ENCODE measurements around the gene C6orf163.

C6orf163 gene

GRCh38 chr6:87350516-87350915 lies 5.9 kb downstream of the C6orf163 start:
- Histone ChIP-seq H3K27me3 (ENCODE audit: control insufficient read depth in 5 of 5, insufficient read depth in 4 of 5, low read length in 5 of 5) (no peaks in the 10 kb centered on the region), H3K4me1 (ENCODE audit: control insufficient read depth in 5 of 5, insufficient read depth in 5 of 5, low read length in 5 of 5) (no peaks in the 10 kb centered on the region), H3K36me3 (ENCODE audit: control insufficient read depth in 5 of 5, insufficient read depth in 5 of 5, low read length in 5 of 5) (no peaks in the 10 kb centered on the region), H3K27ac (ENCODE audit: low read depth, low read length) (no peak overlapping the region), H3K4me3 (ENCODE audit: low read depth in 1 of 5, low read length in 5 of 5) (no peak overlapping the region), H3K9me3 (ENCODE audit: control insufficient read depth in 5 of 5, low read length in 5 of 5) (no peaks in the 10 kb centered on the region), H3K9ac (ENCODE audit: low read length in 5 of 5) (no peak overlapping the region)

DNA sequence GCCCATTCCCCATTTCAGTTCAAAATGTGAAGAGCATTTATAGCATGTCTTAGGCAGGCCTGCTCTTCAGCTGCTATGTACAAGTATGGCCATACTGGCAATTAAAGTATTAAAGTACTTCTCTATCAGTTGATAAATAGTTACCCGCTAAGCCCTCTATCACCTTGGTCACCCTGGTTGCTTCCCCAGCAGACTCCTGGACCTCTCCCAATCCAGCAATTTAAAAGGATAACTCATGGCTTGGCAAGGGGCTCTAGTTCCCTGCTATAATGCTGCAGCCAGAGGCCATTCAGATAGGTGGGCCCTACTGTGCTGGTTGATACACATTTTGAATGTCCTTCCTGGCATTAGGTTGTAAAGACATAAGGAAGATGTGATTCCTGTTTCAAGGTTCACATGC lies 7.0 kb downstream of the C6orf163 start:
- Histone ChIP-seq H3K27ac (ENCODE audit: low read depth, low read length) (no peak overlapping the region), H3K9ac (ENCODE audit: low read length in 5 of 5) (no peak overlapping the region), H3K36me3 (ENCODE audit: control insufficient read depth in 5 of 5, insufficient read depth in 5 of 5, low read length in 5 of 5) (no peaks in the 10 kb centered on the region), H3K9me3 (ENCODE audit: control insufficient read depth in 5 of 5, low read length in 5 of 5) (no peaks in the 10 kb centered on the region), H3K4me1 (ENCODE audit: control insufficient read depth in 5 of 5, insufficient read depth in 5 of 5, low read length in 5 of 5) (no peaks in the 10 kb centered on the region), H3K4me3 (ENCODE audit: low read depth in 1 of 5, low read length in 5 of 5) (no peak overlapping the region), H3K27me3 (ENCODE audit: control insufficient read depth in 5 of 5, insufficient read depth in 4 of 5, low read length in 5 of 5) (no peaks in the 10 kb centered on the region)

GRCh38 chr6:87356181-87356580 lies 11.6 kb downstream of the C6orf163 start:
- Histone ChIP-seq H3K27ac (ENCODE audit: low read depth, low read length) (no peak overlapping the region), H3K9ac (ENCODE audit: low read length in 5 of 5) (no peak overlapping the region), H3K4me3 (ENCODE audit: low read depth in 1 of 5, low read length in 5 of 5) (no peak overlapping the region), H3K4me1 (ENCODE audit: control insufficient read depth in 5 of 5, insufficient read depth in 5 of 5, low read length in 5 of 5) (no peaks in the 10 kb centered on the region), H3K9me3 (ENCODE audit: control insufficient read depth in 5 of 5, low read length in 5 of 5) (no peaks in the 10 kb centered on the region), H3K36me3 (ENCODE audit: control insufficient read depth in 5 of 5, insufficient read depth in 5 of 5, low read length in 5 of 5) (peaks cover 0 to 2% (median 0%) of the 10 kb centered on the region in 5 donors), H3K27me3 (ENCODE audit: control insufficient read depth in 5 of 5, insufficient read depth in 4 of 5, low read length in 5 of 5) (no peaks in the 10 kb centered on the region)

DNA sequence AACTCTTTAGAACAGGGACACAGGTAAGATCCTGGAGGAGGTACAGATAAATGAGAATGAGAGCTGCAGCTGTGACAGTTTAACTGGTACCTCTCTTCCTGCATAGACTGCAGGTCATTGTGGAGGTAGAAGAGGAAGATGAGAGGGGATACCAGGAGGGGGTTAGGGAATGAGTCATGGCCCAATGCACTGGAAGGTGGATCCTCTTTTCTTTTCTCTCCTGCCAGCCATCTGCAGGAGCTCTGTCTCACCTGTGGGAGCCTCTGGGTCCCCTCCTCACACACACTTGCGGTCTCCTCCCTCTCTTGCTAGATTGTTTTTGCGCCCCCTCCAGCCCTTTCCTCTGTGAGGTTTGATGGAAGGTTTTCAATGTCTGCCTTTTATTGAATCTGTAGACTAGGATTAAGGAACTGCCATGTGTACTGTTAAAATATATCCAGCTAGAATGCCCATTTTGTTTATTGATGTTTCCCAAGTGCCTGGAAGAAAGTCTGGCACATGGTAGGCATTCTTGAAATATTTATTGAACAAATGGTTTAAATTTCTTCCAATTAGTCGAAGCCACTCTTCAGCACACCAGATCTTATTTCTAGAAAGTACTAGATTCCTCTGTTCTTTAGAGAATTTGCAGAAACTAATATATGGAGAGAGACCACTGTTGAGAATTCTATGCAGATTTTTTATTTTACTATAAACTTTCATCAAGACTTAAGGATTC lies 13.0 kb downstream of the C6orf163 start:
- H3K36me3 ChIP-seq (ENCODE audit: control insufficient read depth in 5 of 5, insufficient read depth in 5 of 5, low read length in 5 of 5), result peaks cover 0 to 2% (median 0%) of the 10 kb centered on the region in 5 donors
- H3K9ac ChIP-seq (ENCODE audit: low read length in 5 of 5), result no peak overlapping the region
- no peak overlapping the region for H3K4me3 ChIP-seq (ENCODE audit: low read depth in 1 of 5, low read length in 5 of 5)
- H3K27ac ChIP-seq (ENCODE audit: low read depth, low read length), result no peak overlapping the region
- no peaks in the 10 kb centered on the region for H3K27me3 ChIP-seq (ENCODE audit: control insufficient read depth in 5 of 5, insufficient read depth in 4 of 5, low read length in 5 of 5)
- H3K9me3 ChIP-seq (ENCODE audit: control insufficient read depth in 5 of 5, low read length in 5 of 5), result no peaks in the 10 kb centered on the region
- H3K4me1 ChIP-seq (ENCODE audit: control insufficient read depth in 5 of 5, insufficient read depth in 5 of 5, low read length in 5 of 5), result no peaks in the 10 kb centered on the region

DNA sequence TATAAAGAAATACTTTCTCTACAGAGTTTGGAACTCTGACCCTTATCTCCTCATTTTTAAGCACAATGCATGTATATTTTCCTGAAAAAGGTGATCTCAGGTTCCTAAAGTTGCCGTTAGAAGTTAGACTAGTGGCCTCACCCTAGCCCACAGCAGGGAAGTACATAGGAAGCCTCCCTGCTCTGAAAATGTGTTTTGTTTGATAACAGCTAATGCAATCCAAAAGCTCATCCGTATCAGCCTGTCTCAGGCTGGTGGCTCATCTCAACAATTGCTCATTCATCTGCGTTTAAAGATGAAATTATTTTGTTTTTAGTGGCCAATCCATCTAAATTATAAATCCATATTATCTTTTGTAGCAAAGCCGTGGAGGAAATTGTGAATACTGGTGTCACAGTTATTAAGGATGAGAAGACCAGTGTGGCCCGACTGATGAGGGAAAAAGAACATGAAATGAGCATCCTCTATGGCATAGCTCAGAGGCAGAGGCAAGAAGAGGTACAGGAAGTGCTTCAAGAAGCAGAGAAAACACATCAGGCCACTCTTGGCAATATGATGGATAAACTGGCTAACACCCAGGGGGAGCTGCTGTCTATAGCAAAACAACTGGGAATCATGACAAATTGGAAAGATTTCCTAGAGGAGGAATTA lies 20.1 kb downstream of the C6orf163 start:
- Histone ChIP-seq H3K4me1 (ENCODE audit: control insufficient read depth in 5 of 5, insufficient read depth in 5 of 5, low read length in 5 of 5) (no peaks in the 10 kb centered on the region), H3K27ac (ENCODE audit: low read depth, low read length) (no peak overlapping the region), H3K9ac (ENCODE audit: low read length in 5 of 5) (no peak overlapping the region), H3K4me3 (ENCODE audit: low read depth in 1 of 5, low read length in 5 of 5) (no peak overlapping the region), H3K27me3 (ENCODE audit: control insufficient read depth in 5 of 5, insufficient read depth in 4 of 5, low read length in 5 of 5) (no peaks in the 10 kb centered on the region), H3K9me3 (ENCODE audit: control insufficient read depth in 5 of 5, low read length in 5 of 5) (no peaks in the 10 kb centered on the region), H3K36me3 (ENCODE audit: control insufficient read depth in 5 of 5, insufficient read depth in 5 of 5, low read length in 5 of 5) (no peaks in the 10 kb centered on the region)

DNA sequence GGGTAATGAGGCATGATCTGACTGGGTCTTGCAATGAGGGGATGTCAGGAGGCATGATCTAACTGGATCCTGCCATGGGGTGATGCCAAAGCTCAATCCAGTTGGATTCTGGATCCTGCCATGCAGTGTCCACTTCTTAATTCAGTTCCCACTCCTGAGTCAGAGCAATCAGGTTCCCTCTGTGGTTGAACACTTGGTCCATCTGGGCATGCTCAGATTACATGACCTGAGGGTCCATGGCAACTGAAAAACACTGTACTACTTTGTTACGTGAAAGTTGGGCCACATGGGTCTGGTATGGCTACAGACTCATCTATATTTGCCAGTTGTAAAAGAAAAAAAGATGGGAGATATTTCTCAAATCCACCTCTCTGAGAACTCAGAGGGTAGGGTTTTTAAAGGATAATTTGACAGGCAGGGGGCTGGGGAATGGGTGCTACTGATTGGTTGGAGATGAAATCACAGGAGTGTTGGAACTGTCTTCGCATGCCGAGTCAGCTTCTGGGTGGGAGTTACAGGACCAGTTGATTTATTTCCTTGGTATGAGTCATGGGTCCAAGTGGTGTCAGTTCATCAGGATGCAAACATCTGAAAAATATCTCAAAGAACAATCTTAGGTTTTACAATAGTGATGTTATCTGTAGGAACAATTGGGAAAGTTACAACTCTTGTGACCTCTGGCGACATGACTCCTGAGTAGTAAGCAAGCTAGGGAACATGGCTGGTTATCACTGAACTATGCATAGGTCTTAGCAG lies 21.6 kb downstream of the C6orf163 start:
- no peaks in the 10 kb centered on the region for H3K36me3 ChIP-seq (ENCODE audit: control insufficient read depth in 5 of 5, insufficient read depth in 5 of 5, low read length in 5 of 5)
- H3K9ac ChIP-seq (ENCODE audit: low read length in 5 of 5), result no peak overlapping the region
- H3K9me3 ChIP-seq (ENCODE audit: control insufficient read depth in 5 of 5, low read length in 5 of 5), result no peaks in the 10 kb centered on the region
- H3K27ac ChIP-seq (ENCODE audit: low read depth, low read length), result no peak overlapping the region
- no peaks in the 10 kb centered on the region for H3K4me1 ChIP-seq (ENCODE audit: control insufficient read depth in 5 of 5, insufficient read depth in 5 of 5, low read length in 5 of 5)
- no peak overlapping the region for H3K4me3 ChIP-seq (ENCODE audit: low read depth in 1 of 5, low read length in 5 of 5)
- H3K27me3 ChIP-seq (ENCODE audit: control insufficient read depth in 5 of 5, insufficient read depth in 4 of 5, low read length in 5 of 5), result no peaks in the 10 kb centered on the region

DNA sequence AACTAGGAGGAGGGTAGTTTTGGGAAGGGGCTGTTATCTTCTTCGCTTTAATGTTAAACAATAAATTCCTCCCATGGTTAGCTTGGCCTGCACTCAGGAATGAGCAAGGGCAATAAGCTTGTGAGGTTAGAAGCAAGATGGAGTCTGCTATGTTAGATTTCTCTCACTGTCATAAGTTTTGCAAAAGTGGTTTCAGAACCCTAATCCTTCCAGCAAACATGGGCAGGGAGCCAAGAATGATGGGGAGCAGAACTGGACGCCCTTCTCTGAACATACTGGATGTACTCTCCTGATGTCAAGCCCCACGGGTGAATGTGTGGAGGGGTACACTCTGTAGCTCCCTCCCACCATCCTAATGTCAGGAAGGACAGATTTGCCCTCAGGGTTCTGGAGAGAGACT lies 22.3 kb downstream of the C6orf163 start:
- Histone ChIP-seq H3K27ac (ENCODE audit: low read depth, low read length) (no peak overlapping the region), H3K9ac (ENCODE audit: low read length in 5 of 5) (no peak overlapping the region), H3K9me3 (ENCODE audit: control insufficient read depth in 5 of 5, low read length in 5 of 5) (no peaks in the 10 kb centered on the region), H3K36me3 (ENCODE audit: control insufficient read depth in 5 of 5, insufficient read depth in 5 of 5, low read length in 5 of 5) (no peaks in the 10 kb centered on the region), H3K27me3 (ENCODE audit: control insufficient read depth in 5 of 5, insufficient read depth in 4 of 5, low read length in 5 of 5) (no peaks in the 10 kb centered on the region), H3K4me3 (ENCODE audit: low read depth in 1 of 5, low read length in 5 of 5) (no peak overlapping the region), H3K4me1 (ENCODE audit: control insufficient read depth in 5 of 5, insufficient read depth in 5 of 5, low read length in 5 of 5) (no peaks in the 10 kb centered on the region)

- Histone ChIP-seq H3K27me3 (ENCODE audit: control insufficient read depth in 5 of 5, insufficient read depth in 4 of 5, low read length in 5 of 5) (no peaks in the 10 kb centered on the region), H3K27ac (ENCODE audit: low read depth, low read length) (no peak overlapping the region), H3K4me1 (ENCODE audit: control insufficient read depth in 5 of 5, insufficient read depth in 5 of 5, low read length in 5 of 5) (peaks cover 0 to 3% (median 0%) of the 10 kb centered on the region in 5 donors), H3K9ac (ENCODE audit: low read length in 5 of 5) (no peak overlapping the region), H3K36me3 (ENCODE audit: control insufficient read depth in 5 of 5, insufficient read depth in 5 of 5, low read length in 5 of 5) (no peaks in the 10 kb centered on the region), H3K4me3 (ENCODE audit: low read depth in 1 of 5, low read length in 5 of 5) (no peak overlapping the region), H3K9me3 (ENCODE audit: control insufficient read depth in 5 of 5, low read length in 5 of 5) (peaks cover 0 to 2% (median 0%) of the 10 kb centered on the region in 5 donors)
Observed at GRCh38 chr6:87373377-87373776, 28.8 kb downstream of the C6orf163 start.

DNA sequence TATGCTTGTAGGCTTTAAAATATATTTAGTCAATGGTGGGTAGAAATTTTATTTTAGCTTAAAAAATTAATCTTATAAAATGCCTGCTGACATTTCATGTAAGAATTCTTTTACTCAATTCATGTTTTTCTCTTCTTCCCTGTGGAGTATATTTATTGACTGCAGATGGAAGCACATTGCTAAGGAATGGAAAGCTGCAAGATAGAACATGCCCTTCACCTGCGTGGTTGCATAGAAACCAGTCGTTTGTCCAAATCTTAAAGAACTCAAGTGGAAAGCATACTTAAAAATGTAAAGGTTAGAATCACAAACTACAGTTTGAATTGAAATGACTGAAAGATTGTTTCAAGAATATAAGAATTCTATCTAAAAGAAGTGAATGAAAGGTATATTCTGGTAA lies 30.7 kb downstream of the C6orf163 start:
- no peak overlapping the region for H3K9ac ChIP-seq (ENCODE audit: low read length in 5 of 5)
- H3K27ac ChIP-seq (ENCODE audit: low read depth, low read length), result no peak overlapping the region
- no peaks in the 10 kb centered on the region for H3K36me3 ChIP-seq (ENCODE audit: control insufficient read depth in 5 of 5, insufficient read depth in 5 of 5, low read length in 5 of 5)
- H3K4me3 ChIP-seq (ENCODE audit: low read depth in 1 of 5, low read length in 5 of 5), result no peak overlapping the region
- peaks cover 0 to 12% (median 6%) of the 10 kb centered on the region in 5 donors for H3K4me1 ChIP-seq (ENCODE audit: control insufficient read depth in 5 of 5, insufficient read depth in 5 of 5, low read length in 5 of 5)
- H3K27me3 ChIP-seq (ENCODE audit: control insufficient read depth in 5 of 5, insufficient read depth in 4 of 5, low read length in 5 of 5), result no peaks in the 10 kb centered on the region
- peaks cover 0 to 2% (median 0%) of the 10 kb centered on the region in 5 donors for H3K9me3 ChIP-seq (ENCODE audit: control insufficient read depth in 5 of 5, low read length in 5 of 5)

- Histone ChIP-seq H3K9me3 (ENCODE audit: control insufficient read depth in 5 of 5, low read length in 5 of 5) (peaks cover 0 to 2% (median 0%) of the 10 kb centered on the region in 5 donors), H3K27ac (ENCODE audit: low read depth, low read length) (no peak overlapping the region)
Observed at GRCh38 chr6:87376643-87377042, 32.0 kb downstream of the C6orf163 start.

More at GRCh38 chr6:87376643-87377042, 32.0 kb downstream of the C6orf163 start:
- H3K4me1 ChIP-seq (ENCODE audit: control insufficient read depth in 5 of 5, insufficient read depth in 5 of 5, low read length in 5 of 5), result peaks cover 0 to 12% (median 6%) of the 10 kb centered on the region in 5 donors
- H3K9ac ChIP-seq (ENCODE audit: low read length in 5 of 5), result no peak overlapping the region
- no peak overlapping the region for H3K4me3 ChIP-seq (ENCODE audit: low read depth in 1 of 5, low read length in 5 of 5)
- H3K27me3 ChIP-seq (ENCODE audit: control insufficient read depth in 5 of 5, insufficient read depth in 4 of 5, low read length in 5 of 5), result no peaks in the 10 kb centered on the region
- no peaks in the 10 kb centered on the region for H3K36me3 ChIP-seq (ENCODE audit: control insufficient read depth in 5 of 5, insufficient read depth in 5 of 5, low read length in 5 of 5)

Measured in subcutaneous abdominal adipose tissue (tissue), 5 donors.